22Rv1 (cell line): Measurements from ENCODE around the gene PPP2R1B.
"Not testable (repeated sequence)": the region's sequence is repeated elsewhere in the genome, so short reads cannot be mapped to it uniquely, and the experiment has no call there.

Source experiments
- H3K27ac ChIP-seq: fragments of 450-650 bp; 2 replicates; pipeline ENCODE4 v1.5.1; 2017
- ZFX ChIP-seq: fragments of 450-650 bp; IDR thresholded peaks from 2 replicates; pipeline ENCODE4 v1.6.1; 2017; ENCODE audit warnings: antibody characterized with exemption, borderline replicate concordance
- TF ChIP-seq, protein P1 (sequence below): fragments of 450-650 bp; IDR thresholded peaks from 2 replicates; pipeline ENCODE4 v1.5.1; 2017; ENCODE audit warnings: mild to moderate bottlenecking

PPP2R1B gene

DNA sequence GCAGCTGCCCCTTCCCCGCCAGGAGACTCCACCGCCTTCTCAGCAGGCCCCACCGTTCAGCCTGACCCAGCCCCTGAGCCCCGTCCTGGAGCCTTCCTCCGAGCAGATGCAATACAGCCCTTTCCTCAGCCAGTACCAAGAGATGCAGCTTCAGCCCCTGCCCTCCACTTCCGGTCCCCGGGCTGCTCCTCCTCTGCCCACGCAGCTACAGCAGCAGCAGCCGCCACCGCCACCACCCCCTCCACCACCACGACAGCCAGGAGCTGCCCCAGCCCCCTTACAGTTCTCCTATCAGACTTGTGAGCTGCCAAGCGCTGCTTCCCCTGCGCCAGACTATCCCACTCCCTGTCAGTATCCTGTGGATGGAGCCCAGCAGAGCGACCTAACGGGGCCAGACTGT is 42.6 kb downstream of the PPP2R1B start:
- no peak overlapping the region for H3K27ac ChIP-seq
- no peak for TF ChIP-seq ZFX
- TF ChIP-seq, protein P1, sequence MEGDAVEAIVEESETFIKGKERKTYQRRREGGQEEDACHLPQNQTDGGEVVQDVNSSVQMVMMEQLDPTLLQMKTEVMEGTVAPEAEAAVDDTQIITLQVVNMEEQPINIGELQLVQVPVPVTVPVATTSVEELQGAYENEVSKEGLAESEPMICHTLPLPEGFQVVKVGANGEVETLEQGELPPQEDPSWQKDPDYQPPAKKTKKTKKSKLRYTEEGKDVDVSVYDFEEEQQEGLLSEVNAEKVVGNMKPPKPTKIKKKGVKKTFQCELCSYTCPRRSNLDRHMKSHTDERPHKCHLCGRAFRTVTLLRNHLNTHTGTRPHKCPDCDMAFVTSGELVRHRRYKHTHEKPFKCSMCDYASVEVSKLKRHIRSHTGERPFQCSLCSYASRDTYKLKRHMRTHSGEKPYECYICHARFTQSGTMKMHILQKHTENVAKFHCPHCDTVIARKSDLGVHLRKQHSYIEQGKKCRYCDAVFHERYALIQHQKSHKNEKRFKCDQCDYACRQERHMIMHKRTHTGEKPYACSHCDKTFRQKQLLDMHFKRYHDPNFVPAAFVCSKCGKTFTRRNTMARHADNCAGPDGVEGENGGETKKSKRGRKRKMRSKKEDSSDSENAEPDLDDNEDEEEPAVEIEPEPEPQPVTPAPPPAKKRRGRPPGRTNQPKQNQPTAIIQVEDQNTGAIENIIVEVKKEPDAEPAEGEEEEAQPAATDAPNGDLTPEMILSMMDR: no peak

DNA sequence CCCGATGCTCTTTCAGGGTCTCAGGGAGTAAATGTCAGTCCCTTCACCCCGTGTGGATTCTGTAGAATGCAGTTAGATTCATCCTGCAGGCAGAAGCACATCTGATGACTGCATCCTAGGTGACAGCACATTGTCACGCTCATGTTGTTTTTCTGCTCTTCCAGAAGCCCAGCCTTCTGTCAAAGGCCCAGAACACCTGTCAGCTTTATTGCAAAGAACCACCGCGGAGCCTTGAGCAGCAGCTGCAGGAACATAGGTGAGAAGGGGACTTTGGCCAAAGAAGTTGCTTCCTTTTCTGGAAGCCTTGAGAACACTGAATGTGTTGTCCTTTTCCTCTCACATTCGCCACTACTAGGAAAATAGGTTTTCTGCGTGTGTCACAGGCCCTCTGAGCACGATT is 43.7 kb downstream of the PPP2R1B start:
- no peak overlapping the region for H3K27ac ChIP-seq
- no peak for TF ChIP-seq ZFX
- TF ChIP-seq, protein P1: no peak

DNA sequence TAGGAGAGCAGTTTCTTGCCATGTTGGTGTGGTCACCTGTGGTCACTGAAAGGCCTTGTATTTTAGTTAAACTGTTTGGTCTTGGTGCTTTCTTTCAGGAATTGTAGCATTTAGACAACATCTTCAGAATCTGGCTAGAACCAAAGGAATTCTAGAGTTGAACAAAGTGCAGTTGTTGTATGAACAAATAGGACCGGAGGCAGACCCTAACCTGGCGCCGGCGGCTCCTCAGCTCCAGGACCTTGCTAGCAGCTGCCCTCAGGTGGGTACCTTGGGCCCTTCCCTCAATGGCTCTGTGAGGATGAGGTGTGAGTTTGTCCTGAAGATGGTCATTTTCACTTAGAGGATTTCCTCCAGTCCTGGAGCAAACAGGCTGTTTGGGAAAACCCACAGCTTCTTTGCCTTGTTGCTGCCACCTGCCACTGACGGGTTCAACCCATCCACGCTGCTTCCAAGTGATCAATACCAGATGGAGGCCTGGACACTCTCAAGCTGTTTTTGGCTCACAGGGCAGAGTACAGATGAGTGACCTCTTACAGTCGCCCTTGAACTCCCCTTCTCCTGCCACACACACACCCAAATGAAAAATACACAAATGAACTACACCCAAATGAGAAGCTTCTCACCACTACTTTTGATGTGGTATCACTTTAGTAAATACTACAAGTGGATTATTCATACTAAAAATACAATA is 45.2 kb downstream of the PPP2R1B start:
- no peak for TF ChIP-seq ZFX
- TF ChIP-seq, protein P1: no peak
- no peak overlapping the region for H3K27ac ChIP-seq

DNA sequence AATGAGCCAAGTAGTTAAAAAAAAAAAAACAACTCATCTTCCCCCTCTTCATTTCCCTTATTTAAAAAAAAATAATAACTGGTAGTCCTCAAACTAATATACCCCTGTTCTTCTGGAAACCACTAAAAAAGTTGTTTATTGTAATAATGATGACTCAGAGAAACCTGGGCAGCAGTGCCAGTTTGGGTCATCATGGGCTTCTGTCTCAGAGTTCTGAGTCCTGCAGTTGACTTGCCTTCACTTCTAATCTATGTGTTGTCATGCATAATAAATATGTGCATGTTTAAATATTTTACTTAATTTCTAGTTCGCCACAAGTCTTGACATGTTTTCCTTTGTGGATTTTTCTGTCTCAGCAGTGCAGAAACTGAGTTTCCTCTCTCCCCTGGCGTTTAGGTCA is 46.8 kb downstream of the PPP2R1B start:
- no peak overlapping the region for H3K27ac ChIP-seq
- TF ChIP-seq, protein P1: no peak
- no peak for TF ChIP-seq ZFX

DNA sequence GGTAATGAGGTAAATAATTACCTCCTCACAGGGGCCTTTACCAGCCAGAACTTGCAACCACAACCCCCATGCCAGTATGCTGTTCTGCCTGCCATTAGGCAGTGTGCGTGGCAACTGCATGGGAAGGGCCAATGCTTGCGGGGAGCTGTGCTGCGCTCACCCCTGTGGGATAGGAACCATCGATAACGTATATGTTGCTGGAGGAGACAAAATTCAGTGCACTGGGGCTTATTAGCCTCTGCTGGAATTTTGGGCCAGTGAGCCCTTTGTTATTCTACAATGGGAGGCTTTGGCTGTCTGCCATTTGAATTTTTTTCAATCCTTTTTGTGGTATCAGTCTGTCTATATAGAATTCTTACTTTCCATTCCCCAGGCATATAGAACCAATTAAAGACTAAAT is 47.3 kb downstream of the PPP2R1B start:
- H3K27ac ChIP-seq: no peak overlapping the region
- no peak for TF ChIP-seq ZFX
- TF ChIP-seq, protein P1: no peak

DNA sequence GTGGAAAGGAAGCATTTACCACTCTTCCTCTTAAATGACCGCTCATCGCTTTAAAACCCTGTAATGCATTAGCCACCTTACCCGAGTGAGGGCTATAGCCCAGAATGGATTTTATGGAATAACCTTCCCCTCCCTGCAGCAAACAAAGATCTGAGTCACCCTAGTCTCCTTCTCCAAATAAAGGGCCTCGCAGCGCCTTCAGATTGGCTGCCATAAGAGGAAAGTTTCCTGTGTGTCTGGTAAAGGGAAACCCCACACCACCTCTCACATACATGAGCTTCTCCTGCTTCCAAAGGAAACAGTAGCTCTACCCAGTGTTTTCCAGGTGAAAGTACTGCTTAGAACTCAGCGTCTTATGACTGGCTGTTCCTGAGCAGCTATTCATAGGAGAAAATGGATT is 47.8 kb downstream of the PPP2R1B start:
- no peak for TF ChIP-seq ZFX
- TF ChIP-seq, protein P1: no peak
- no peak overlapping the region for H3K27ac ChIP-seq

DNA sequence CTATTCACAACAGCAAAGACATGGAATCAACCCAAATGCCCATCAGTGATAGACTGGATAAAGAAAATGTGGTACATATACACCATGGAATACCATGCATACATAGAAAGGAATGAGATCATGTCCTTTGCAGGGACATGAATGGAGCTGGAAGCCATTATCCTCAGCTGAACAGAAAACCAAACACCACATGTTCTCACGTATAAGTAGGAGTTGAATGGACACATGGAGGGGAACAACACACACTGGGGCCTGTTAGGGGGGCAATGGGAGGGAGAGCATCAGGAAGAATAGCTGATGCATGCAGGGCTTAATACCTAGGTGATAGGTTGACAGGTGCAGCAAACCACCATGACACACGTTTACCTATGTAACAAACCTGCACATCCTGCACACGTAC is 48.5 kb downstream of the PPP2R1B start:
- H3K27ac ChIP-seq: not testable (repeated sequence)

DNA sequence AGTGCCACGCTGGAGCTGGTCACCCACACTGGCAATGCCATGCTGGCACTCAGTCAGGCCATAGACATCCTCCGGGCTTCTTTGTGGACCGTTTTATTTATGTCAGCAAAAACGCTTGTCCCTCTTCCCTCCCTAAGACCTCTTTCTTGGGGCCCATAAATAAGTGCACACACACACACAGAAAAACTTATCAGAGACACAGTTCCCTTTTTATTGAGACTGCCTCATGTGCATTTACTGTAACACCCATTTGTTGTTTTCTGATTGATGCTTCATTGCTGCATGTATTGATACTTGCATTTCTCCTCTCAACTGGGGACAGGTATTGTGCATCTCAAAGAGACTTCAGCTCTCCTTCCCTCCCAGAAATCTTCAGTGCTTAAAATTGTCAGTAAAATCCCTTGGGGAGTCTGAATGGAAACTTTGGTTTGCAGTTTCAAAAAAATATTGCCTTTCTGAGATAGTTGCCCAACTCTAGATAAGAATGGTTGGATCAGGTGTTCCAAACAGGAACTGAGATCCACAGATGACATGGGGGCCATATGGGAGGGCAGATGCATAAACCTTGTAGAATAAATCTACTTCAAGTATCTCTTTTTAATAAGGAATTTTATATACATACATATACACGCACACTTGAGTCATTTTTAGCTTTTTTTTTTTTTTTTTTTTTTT is 50.9 kb downstream of the PPP2R1B start:
- no peak for TF ChIP-seq ZFX
- TF ChIP-seq, protein P1: no peak
- H3K27ac ChIP-seq: no peak overlapping the region
